GM10266 (cell line): Measurements from ENCODE around the gene MRPL36.

Source experiments
- DNase-seq: peaks from one replicate; pipeline ENCODE4 v3.0.0; 2012; ENCODE audit errors: extremely low spot score
- TF ChIP-seq, protein P1 (sequence below): IDR thresholded peaks from 2 replicates; pipeline ENCODE4 v1.5.1; 2012; ENCODE audit warnings: mild to moderate bottlenecking, low read depth; ENCODE audit not compliant: control insufficient read depth, insufficient read depth; ENCODE audit errors: missing control alignments

MRPL36 gene

DNA sequence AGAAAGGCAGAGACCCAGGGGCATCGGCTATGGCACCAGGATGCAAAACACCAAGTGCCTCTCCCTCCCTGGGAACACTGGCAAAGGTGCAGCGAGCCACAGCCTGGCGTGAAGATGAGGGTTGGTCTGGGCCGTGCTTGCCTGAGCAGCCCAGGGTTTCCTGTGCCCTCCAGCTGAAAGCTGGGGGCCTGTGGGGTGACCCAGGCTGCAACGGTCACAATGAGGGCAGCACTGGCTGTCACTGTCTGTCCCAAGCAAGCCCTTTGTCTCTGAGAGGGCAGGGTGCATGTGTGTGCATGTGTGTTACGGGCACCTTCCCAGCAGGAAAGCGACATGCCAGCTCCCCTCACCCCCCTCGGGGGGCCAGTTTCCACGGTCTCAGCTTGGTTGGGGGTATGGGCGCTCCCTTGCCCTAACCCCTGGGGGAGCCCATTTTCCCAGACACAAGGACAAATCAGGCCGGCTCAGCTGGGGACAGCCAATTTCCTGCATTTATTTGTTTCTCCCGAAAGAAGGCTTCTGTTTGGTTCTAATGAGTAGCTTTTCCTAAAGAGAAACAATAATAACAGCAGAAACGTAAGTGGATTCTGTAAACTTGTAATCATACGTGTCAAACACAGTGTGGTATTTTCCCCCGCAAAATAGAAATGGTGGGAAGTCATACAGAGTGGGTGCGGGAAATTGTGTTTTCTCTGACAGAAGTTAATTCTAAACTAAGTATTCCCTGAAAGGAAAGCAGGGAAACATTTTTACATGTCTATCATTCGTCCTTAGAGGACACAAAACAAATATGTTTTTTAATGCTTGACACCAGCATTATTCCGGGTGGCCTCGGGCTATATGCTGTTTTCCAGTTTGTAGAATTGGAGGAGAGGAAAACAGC lies 21.3 kb downstream of the MRPL36 start:
- no peak for DNase-seq
- TF ChIP-seq, protein P1, sequence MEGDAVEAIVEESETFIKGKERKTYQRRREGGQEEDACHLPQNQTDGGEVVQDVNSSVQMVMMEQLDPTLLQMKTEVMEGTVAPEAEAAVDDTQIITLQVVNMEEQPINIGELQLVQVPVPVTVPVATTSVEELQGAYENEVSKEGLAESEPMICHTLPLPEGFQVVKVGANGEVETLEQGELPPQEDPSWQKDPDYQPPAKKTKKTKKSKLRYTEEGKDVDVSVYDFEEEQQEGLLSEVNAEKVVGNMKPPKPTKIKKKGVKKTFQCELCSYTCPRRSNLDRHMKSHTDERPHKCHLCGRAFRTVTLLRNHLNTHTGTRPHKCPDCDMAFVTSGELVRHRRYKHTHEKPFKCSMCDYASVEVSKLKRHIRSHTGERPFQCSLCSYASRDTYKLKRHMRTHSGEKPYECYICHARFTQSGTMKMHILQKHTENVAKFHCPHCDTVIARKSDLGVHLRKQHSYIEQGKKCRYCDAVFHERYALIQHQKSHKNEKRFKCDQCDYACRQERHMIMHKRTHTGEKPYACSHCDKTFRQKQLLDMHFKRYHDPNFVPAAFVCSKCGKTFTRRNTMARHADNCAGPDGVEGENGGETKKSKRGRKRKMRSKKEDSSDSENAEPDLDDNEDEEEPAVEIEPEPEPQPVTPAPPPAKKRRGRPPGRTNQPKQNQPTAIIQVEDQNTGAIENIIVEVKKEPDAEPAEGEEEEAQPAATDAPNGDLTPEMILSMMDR = no peak

DNA sequence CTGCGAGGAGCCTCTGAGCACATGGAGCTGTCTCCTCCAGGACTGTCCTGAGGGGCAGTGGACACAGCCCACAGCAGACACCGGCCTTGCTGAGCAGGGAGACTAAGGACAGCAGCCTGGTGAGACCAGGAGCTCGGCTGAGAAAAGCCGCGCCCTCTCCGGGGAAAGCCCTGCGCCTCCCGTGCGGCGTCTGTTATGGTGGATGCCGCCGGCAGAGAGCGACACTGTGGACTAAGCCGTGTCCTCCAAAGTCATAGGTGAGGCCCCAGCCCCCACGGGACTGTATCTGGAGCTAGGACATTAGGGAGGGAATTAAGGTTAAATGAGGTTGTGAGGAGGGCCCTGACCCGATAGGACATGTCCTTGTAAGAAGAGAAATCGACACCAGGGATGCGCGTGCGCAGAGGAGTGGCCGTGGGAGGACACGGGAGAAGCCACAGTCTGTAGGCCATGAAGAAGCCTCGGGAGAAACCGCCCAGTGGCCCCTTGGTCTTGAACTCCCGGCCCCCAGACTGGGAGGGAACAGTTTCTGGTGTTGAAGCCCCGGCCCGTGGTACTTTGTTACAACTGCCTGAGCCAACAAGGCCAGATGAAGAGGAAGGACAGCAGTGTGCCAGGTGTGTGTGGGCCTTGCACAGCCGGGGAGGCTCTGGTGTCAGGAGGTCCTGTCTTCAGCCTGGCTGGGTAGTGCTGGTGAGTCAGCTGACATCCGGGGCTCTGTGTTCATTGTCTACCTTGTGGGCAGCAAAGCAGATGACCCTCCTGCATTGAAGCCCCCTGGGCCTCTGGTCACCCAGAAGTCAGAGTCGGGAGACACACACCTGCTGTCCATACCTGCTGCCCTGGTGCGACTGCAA lies 22.1 kb downstream of the MRPL36 start:
- DNase-seq = no peak
- TF ChIP-seq, protein P1 = no peak

DNA sequence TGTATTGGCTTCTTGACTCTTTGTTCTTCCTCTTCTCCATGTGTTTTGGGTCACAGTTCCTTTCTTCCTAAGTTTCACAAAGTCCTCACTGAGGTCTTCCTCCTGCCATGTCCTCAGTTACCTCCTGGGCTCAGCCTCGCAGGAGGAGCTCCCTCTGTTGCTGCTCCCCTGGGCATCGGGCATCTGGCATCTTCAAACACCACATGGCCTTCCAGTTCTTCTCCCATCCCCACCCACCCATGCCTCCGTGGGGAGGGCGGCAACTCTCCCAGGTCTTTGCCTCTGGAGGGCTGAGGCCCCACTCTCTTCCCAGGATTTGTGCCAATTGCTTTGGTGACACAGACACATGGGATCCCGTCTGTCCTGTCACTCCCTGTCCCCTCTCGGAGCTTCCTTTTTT lies 22.8 kb downstream of the MRPL36 start:
- no peak for DNase-seq
- TF ChIP-seq, protein P1 = no peak

DNA sequence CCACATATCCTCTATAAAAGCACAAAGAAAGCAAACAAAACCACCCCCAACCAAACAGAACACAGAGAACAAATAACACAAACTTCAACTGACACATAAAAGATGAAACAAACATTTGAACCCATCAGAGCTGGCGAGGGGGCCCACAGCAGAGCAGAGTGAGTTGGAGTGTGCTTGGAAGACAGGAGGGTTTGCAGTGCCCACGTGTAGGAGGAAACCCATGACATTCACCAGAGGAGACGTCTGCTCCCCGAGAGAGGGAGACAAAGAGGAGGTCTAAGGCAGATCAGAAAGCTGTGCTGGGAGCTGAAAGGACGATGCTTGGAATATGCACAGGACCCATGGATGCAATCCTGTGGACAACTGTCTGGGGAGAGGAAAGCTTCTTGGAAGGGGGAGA lies 27.0 kb downstream of the MRPL36 start:
- DNase-seq = no peak
- TF ChIP-seq, protein P1 = peak; percentile 30

DNA sequence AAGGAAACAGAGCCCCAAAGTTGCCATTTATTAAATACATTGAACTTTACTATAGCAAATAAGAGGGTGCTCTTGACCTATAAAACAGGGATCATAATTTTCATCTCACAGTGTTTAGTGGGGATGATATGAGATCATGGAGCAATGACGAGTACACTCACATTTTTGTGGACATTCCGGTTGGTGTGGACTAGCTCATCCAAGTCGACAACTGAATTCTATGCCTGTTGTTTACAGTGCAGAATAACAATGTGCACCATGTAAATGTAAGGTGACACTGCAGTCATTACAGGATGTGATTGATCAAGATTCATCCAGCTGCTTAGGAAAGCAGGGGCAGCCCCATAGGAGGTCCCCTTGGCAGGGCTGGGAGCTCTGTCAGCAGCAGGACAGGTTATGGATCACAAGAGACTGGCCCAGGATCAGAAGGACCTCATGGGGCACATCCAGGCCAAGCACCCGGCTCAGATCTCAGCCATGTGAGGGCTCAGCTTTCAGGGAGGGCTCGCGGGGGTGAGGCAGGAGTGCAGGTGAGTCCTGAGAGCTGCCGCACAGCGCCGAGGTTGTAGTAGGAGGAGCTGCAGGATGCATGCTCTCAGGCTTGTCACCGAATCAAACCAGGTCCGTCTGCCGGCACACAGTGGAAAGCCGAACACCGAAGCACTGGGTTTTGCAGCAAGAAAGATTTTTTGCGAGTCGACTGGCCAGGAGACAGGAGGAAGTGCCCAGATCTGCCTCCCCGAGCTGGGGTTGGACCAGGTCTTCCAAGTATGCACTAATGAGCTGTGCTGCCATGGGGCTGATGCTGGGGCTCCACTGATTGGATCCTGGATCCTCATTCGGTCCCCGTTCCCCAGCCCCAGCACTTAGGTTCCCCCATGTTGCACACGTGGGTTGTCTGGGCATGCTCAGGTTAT lies 28.2 kb downstream of the MRPL36 start:
- TF ChIP-seq, protein P1 = no peak
- DNase-seq = no peak

DNA sequence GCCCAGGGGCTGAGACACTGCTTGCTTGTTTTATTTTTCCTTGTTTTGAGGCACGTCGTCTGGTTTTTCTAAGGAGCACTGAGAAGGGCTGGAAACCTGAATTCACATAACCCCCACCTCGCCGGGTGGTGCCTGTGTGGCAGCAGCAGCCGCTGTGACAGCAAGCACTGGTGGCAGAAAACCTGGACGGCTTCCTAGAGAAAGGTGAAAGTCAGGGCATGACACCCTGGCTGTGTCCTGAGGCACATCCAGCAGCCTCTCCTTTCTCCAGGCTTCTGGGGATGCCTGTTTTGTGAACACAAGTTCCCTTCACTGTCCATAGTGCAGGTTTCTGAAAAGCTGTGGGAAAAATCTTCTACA lies 29.2 kb downstream of the MRPL36 start:
- DNase-seq = no peak
- TF ChIP-seq, protein P1 = no peak
